DOHH2 (cell line): ENCODE data around the gene UBA5.

Experiments
- H3F3A ChIP-seq: fragments of 200-600 bp; sonication (generic), shearing (Covaris generic); 2 replicates; pipeline ENCODE4 v1.6.0; 2016; ENCODE audit warnings: antibody characterized with exemption, mild to moderate bottlenecking; ENCODE audit not compliant: control insufficient read depth, insufficient read depth
- H3K27ac ChIP-seq: fragments of 200-600 bp; sonication (generic); 2 replicates; pipeline ENCODE4 v1.5.1; 2014; ENCODE audit warnings: low read depth, mild to moderate bottlenecking, low read length, moderate library complexity
- H3K27me3 ChIP-seq: fragments of 200-600 bp; sonication (generic); 2 replicates; pipeline ENCODE4 v1.6.1; 2014; ENCODE audit warnings: mild to moderate bottlenecking, low read length, mixed read lengths; ENCODE audit not compliant: control insufficient read depth
- H3K36me3 ChIP-seq: fragments of 200-600 bp; sonication (generic); 2 replicates; pipeline ENCODE4 v1.6.1; 2014; ENCODE audit warnings: mild to moderate bottlenecking, low read length, moderate library complexity, mixed read lengths; ENCODE audit not compliant: control insufficient read depth
- H3K4me1 ChIP-seq: fragments of 200-600 bp; sonication (generic); 2 replicates; pipeline ENCODE4 v1.6.1; 2014; ENCODE audit warnings: mild to moderate bottlenecking, low read length, mixed read lengths; ENCODE audit not compliant: control insufficient read depth
- H3K4me2 ChIP-seq: fragments of 200-600 bp; sonication (generic); 2 replicates; pipeline ENCODE4 v1.6.0; 2014; ENCODE audit warnings: mild to moderate bottlenecking, low read length, moderate library complexity
- H3K4me3 ChIP-seq: fragments of 200-600 bp; sonication (generic); 2 replicates; pipeline ENCODE4 v1.5.1; 2014; ENCODE audit warnings: mild to moderate bottlenecking, low read length, mixed read lengths
- H3K79me2 ChIP-seq: fragments of 200-600 bp; sonication (generic); 2 replicates; pipeline ENCODE4 v1.6.1; 2014; ENCODE audit warnings: mild to moderate bottlenecking, low read length, mixed read lengths; ENCODE audit not compliant: control insufficient read depth
- H3K9me2 ChIP-seq: fragments of 200-600 bp; sonication (generic); replicated peaks from 2 replicates; pipeline ENCODE4 v1.6.1; 2014; ENCODE audit warnings: mild to moderate bottlenecking, low read length, mixed read lengths; ENCODE audit not compliant: control insufficient read depth
- H3K9me3 ChIP-seq: fragments of 200-600 bp; sonication (generic); 2 replicates; pipeline ENCODE4 v1.6.1; 2014; ENCODE audit warnings: antibody characterized with exemption, low read length, mixed read lengths; ENCODE audit not compliant: control insufficient read depth, insufficient read depth
- H4K20me1 ChIP-seq: fragments of 200-600 bp; sonication (generic); 2 replicates; pipeline ENCODE4 v1.6.0; 2014; ENCODE audit warnings: low read depth, mild to moderate bottlenecking, antibody characterized with exemption, low read length, moderate library complexity; ENCODE audit not compliant: control insufficient read depth, insufficient read depth
- CTCF ChIP-seq: fragments of 200-600 bp; sonication (generic); IDR thresholded peaks from one replicate; pipeline ENCODE4 v1.5.1; 2014; ENCODE audit warnings: antibody characterized with exemption, mild to moderate bottlenecking, low read depth, low read length; ENCODE audit not compliant: poor library complexity, severe bottlenecking
- EZH2phosphoT487 ChIP-seq: fragments of 200-600 bp; sonication (generic); IDR thresholded peaks from 2 replicates; pipeline ENCODE4 v1.6.1; 2017; ENCODE audit warnings: borderline replicate concordance, mild to moderate bottlenecking, antibody characterized with exemption, low read length, moderate library complexity, mixed read lengths

The UBA5 gene

GRCh38 chr3:132652640-132653270 lies 7.4 kb upstream of the UBA5 start:
- TF ChIP-seq EZH2phosphoT487 (no peak), CTCF (no peak)
- Histone ChIP-seq H3K9me3 (no peaks in the 10 kb centered on the region), H3K4me3 (no peak overlapping the region), H3K27me3 (no peaks in the 10 kb centered on the region), H3K79me2 (peaks cover 16% of the 10 kb centered on the region), H3K9me2 (no peaks in the 10 kb centered on the region), H3F3A (no peaks in the 10 kb centered on the region), H3K36me3 (no peaks in the 10 kb centered on the region), H3K4me2 (no peak overlapping the region), H3K27ac (no peak overlapping the region), H3K4me1 (peaks cover 7% of the 10 kb centered on the region), H4K20me1 (no peaks in the 10 kb centered on the region)

- Histone ChIP-seq H4K20me1 (no peaks in the 10 kb centered on the region), H3K4me3 (no peak overlapping the region), H3K79me2 (peaks cover 30% of the 10 kb centered on the region), H3K9me3 (no peaks in the 10 kb centered on the region), H3K27ac (no peak overlapping the region), H3K36me3 (no peaks in the 10 kb centered on the region), H3K9me2 (no peaks in the 10 kb centered on the region), H3K4me2 (no peak overlapping the region), H3K4me1 (peaks cover 19% of the 10 kb centered on the region), H3F3A (no peaks in the 10 kb centered on the region), H3K27me3 (no peaks in the 10 kb centered on the region)
- TF ChIP-seq EZH2phosphoT487 (no peak), CTCF (no peak)
These were observed 5.9 kb upstream of the UBA5 start for GRCh38 chr3:132654190-132654589.

- Histone ChIP-seq H3F3A (no peaks in the 10 kb centered on the region), H3K4me1 (peaks cover 19% of the 10 kb centered on the region), H4K20me1 (no peaks in the 10 kb centered on the region), H3K79me2 (peaks cover 35% of the 10 kb centered on the region), H3K4me3 (no peak overlapping the region), H3K4me2 (no peak overlapping the region), H3K9me3 (no peaks in the 10 kb centered on the region), H3K36me3 (no peaks in the 10 kb centered on the region), H3K27ac (no peak overlapping the region), H3K9me2 (no peaks in the 10 kb centered on the region), H3K27me3 (no peaks in the 10 kb centered on the region)
- no peak for TF ChIP-seq EZH2phosphoT487
- no peak for TF ChIP-seq CTCF
These were observed 5.4 kb upstream of the UBA5 start for GRCh38 chr3:132654721-132655120.
